ENCODE results near the gene SNX33. TPM values are rescaled to one million over a fixed set of nuclear protein-coding genes. Genes with fewer than 3 reads are reported as not detected.

The SNX33 gene
- total RNA-seq, 1 experiment from 2014 or later, result 8.3 TPM

DNA sequence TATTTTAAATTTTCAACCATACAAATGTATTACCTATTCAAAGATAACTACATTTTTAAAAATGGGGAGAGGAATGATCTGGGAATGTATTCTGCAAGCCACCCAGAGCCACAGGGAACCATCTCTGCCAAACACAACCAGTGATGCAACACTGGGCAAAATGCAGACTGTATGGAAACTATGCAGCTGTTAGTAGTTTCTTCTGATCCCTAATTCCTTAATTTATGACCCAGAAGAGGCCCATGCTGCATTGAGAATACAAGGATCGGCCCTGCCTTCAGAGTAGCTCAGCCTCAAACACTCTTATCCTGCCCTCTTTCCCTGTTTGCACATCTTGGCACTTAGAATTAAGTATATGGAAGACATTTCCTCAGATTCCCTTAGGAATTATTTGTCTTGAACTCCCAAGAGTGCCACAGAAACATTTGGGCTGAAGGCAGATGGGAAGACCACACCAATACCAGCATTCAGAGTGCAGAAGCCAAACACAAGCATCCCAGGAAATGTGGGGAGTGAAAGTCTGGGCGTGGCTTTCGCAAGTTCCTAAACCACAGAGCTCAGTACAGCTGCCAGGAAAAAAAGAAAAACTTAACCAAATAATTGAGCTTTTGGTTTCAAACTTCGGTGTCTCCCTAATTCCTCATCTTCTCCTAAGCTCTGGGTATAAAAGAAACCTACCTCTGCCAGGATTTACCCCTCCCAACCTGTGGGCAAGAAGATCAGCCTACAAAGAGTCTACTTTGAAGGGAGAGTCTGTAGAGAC, 27.5 kb upstream of the SNX33 start:
- H3K27ac ChIP-seq (ENCODE audit: low read depth, low read length), result no peak overlapping the region
- no peak for TF ChIP-seq EZH2 (IDR thresholded peaks at IDR 0.05)
- TF ChIP-seq, protein P1, sequence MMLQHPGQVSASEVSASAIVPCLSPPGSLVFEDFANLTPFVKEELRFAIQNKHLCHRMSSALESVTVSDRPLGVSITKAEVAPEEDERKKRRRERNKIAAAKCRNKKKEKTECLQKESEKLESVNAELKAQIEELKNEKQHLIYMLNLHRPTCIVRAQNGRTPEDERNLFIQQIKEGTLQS (IDR thresholded peaks at IDR 0.05), result no peak
- no peak for TF ChIP-seq TCF7L2 (IDR thresholded peaks at IDR 0.05; ENCODE audit: borderline replicate concordance, extremely low read depth, insufficient read depth, insufficient read length)
- no peak for TF ChIP-seq ZFX (IDR thresholded peaks at IDR 0.05)
- no peak for TF ChIP-seq YY1 (IDR thresholded peaks at IDR 0.05; ENCODE audit: extremely low read depth, insufficient replicate concordance, low read depth, low read length)
- TF ChIP-seq, protein P2, sequence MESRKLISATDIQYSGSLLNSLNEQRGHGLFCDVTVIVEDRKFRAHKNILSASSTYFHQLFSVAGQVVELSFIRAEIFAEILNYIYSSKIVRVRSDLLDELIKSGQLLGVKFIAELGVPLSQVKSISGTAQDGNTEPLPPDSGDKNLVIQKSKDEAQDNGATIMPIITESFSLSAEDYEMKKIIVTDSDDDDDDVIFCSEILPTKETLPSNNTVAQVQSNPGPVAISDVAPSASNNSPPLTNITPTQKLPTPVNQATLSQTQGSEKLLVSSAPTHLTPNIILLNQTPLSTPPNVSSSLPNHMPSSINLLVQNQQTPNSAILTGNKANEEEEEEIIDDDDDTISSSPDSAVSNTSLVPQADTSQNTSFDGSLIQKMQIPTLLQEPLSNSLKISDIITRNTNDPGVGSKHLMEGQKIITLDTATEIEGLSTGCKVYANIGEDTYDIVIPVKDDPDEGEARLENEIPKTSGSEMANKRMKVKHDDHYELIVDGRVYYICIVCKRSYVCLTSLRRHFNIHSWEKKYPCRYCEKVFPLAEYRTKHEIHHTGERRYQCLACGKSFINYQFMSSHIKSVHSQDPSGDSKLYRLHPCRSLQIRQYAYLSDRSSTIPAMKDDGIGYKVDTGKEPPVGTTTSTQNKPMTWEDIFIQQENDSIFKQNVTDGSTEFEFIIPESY (IDR thresholded peaks at IDR 0.05; ENCODE audit: extremely low read depth, insufficient replicate concordance, low read length), result no peak
- no peak for TF ChIP-seq POLR2AphosphoS5 (IDR thresholded peaks at IDR 0.05; ENCODE audit: low read depth, low read length)
- TF ChIP-seq, protein P3, sequence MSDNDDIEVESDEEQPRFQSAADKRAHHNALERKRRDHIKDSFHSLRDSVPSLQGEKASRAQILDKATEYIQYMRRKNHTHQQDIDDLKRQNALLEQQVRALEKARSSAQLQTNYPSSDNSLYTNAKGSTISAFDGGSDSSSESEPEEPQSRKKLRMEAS (IDR thresholded peaks at IDR 0.05), result no peak
- TF ChIP-seq, protein P4, sequence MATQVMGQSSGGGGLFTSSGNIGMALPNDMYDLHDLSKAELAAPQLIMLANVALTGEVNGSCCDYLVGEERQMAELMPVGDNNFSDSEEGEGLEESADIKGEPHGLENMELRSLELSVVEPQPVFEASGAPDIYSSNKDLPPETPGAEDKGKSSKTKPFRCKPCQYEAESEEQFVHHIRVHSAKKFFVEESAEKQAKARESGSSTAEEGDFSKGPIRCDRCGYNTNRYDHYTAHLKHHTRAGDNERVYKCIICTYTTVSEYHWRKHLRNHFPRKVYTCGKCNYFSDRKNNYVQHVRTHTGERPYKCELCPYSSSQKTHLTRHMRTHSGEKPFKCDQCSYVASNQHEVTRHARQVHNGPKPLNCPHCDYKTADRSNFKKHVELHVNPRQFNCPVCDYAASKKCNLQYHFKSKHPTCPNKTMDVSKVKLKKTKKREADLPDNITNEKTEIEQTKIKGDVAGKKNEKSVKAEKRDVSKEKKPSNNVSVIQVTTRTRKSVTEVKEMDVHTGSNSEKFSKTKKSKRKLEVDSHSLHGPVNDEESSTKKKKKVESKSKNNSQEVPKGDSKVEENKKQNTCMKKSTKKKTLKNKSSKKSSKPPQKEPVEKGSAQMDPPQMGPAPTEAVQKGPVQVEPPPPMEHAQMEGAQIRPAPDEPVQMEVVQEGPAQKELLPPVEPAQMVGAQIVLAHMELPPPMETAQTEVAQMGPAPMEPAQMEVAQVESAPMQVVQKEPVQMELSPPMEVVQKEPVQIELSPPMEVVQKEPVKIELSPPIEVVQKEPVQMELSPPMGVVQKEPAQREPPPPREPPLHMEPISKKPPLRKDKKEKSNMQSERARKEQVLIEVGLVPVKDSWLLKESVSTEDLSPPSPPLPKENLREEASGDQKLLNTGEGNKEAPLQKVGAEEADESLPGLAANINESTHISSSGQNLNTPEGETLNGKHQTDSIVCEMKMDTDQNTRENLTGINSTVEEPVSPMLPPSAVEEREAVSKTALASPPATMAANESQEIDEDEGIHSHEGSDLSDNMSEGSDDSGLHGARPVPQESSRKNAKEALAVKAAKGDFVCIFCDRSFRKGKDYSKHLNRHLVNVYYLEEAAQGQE (IDR thresholded peaks at IDR 0.05; ENCODE audit: low read depth), result no peak
- TF ChIP-seq SRF (IDR thresholded peaks at IDR 0.05; ENCODE audit: low read depth), result no peak
- no peak for TF ChIP-seq JUND (IDR thresholded peaks at IDR 0.05)
- no peak for TF ChIP-seq EZH2phosphoT487 (IDR thresholded peaks at IDR 0.05; ENCODE audit: borderline replicate concordance)
- TF ChIP-seq ZNF274 (IDR thresholded peaks at IDR 0.05; ENCODE audit: low read depth, low read length), result no peak
- TF ChIP-seq CBX3 (IDR thresholded peaks at IDR 0.05; ENCODE audit: low read depth), result no peak
- TF ChIP-seq POLR2A (IDR thresholded peaks at IDR 0.05; ENCODE audit: borderline replicate concordance, extremely low read depth, insufficient read depth, insufficient read length), result no peak
- no peak for TF ChIP-seq SP1 (IDR thresholded peaks at IDR 0.05; ENCODE audit: low read depth)
- TF ChIP-seq, protein P5, sequence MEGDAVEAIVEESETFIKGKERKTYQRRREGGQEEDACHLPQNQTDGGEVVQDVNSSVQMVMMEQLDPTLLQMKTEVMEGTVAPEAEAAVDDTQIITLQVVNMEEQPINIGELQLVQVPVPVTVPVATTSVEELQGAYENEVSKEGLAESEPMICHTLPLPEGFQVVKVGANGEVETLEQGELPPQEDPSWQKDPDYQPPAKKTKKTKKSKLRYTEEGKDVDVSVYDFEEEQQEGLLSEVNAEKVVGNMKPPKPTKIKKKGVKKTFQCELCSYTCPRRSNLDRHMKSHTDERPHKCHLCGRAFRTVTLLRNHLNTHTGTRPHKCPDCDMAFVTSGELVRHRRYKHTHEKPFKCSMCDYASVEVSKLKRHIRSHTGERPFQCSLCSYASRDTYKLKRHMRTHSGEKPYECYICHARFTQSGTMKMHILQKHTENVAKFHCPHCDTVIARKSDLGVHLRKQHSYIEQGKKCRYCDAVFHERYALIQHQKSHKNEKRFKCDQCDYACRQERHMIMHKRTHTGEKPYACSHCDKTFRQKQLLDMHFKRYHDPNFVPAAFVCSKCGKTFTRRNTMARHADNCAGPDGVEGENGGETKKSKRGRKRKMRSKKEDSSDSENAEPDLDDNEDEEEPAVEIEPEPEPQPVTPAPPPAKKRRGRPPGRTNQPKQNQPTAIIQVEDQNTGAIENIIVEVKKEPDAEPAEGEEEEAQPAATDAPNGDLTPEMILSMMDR (IDR thresholded peaks at IDR 0.05 in 2 of 3, conservative IDR thresholded peaks at IDR 0.05 in 1 of 3; ENCODE audit: borderline replicate concordance in 1 of 3, insufficient read depth in 1 of 3, low read depth in 2 of 3, low read length in 2 of 3), result no peak
- no peak for TF ChIP-seq SIN3A (IDR thresholded peaks at IDR 0.05; ENCODE audit: low read depth)
- DNase-seq (ENCODE audit: low read depth, low spot score), result no peak
- H3K36me3 ChIP-seq (ENCODE audit: control insufficient read depth in 1 of 2, insufficient read depth in 2 of 2, low read length in 2 of 2), result peaks cover 13 to 24% of the 10 kb centered on the region in 2 experiments; a peak in 3 of 4 replicates
- ChIA-PET RAD21 (ENCODE audit: low non-redundant PET in 1 of 2, low total read pairs in 2 of 2, uncharacterized antibody in 2 of 2, unreplicated experiment in 2 of 2) (no interaction called here), CTCF (no interaction called here), POLR2A (no interaction called here)
- H3K9me2 ChIP-seq (ENCODE audit: insufficient read depth), result no peaks in the 10 kb centered on the region
- no peaks in the 10 kb centered on the region; the same call in 1 of the 2 replicates for H3K79me2 ChIP-seq (ENCODE audit: insufficient read depth, low read length)
- no peak overlapping the region for H3K4me3 ChIP-seq (replicated peaks in 1 of 2; ENCODE audit: low read depth in 1 of 2, low read length in 2 of 2)
- H2AFZ ChIP-seq (ENCODE audit: low read depth, low read length, poor library complexity, severe bottlenecking), result no peak overlapping the region
- no TSS peak for BruUV-seq (replicated peaks)
- H4K20me1 ChIP-seq (ENCODE audit: insufficient read depth), result no peaks in the 10 kb centered on the region
- H3K9me3 ChIP-seq (ENCODE audit: control insufficient read depth in 1 of 2, insufficient read depth in 1 of 2, low read depth in 1 of 2, low read length in 2 of 2), result no peaks in the 10 kb centered on the region
- no peak for ATAC-seq
- peaks cover 0 to 20% of the 10 kb centered on the region in 2 experiments; a peak in 3 of 4 replicates for H3K4me1 ChIP-seq (ENCODE audit: control insufficient read depth in 1 of 2, insufficient read depth in 2 of 2, low read length in 2 of 2)
- H3K27me3 ChIP-seq (ENCODE audit: insufficient read depth, low read length), result no peaks in the 10 kb centered on the region
- intact Hi-C loops (cut with micrococcal nuclease), result no loop called here
- H3K4me2 ChIP-seq (ENCODE audit: low read length), result no peak overlapping the region
- H3K9ac ChIP-seq (ENCODE audit: low read length), result no peak overlapping the region
